ENCODE measurements around the gene ABL2. TPM values are rescaled to one million over a fixed set of nuclear protein-coding genes. Genes with fewer than 3 reads are reported as not detected.
"Not testable (repeated sequence)": the region's sequence is repeated elsewhere in the genome, so short reads cannot be mapped to it uniquely, and the experiment has no call there.

ABL2 gene
- 60.1 and 73.8 TPM in 2 replicates for total RNA-seq (2012; rRNA removed)

DNA sequence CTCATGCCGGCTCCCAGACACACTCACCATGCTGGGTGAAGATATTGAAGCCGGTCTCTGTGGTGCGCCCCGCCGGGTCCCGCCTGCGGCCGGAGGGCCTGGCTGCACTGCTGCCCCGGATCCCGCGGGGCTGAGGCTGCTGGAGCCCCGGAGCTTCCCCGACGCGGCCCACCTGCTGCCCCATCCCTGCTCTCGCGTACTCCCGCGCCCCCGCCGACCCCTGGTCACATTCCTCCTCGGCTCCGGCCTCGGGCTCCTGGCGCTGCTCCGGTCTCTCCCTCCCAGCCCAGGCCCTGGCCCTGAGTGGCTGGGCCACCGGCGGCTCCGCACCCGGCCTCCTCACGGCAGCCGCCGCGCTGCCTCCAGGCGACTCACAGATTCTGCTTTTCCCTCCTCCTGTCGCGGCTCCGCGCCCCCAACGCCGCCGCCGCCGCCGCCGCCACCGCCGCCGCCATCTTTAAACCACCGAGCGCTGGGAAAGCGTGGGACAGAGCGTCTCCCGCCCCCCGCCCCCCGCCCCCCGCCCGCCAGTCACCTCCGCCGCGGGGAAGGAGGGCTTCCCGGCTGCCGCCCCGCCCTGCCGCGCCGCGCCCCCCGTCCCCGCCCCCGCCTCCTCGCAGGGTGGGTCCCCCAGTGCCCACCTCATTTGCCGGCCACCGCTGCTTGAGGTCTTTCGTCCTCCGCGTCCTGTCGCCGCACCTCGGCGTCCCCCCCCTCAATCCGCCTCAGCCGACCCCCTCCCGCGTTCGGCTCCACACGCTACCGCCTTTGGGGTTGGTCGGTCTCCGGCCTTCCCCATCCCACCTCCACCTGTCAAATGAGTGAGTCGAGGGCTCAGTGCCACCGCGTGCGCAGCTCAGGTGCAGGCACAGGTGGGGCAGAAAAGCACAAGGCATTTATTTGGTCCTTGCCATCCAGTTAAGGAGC is at the start of gene ABL2:
ABL2 (minus strand) TSS at position 464 of the 927 bp plus-strand sequence; CDS start at position 184, 280 bp downstream.
- H3K9ac ChIP-seq (ENCODE audit: low read depth, low read length) = peak within 1 kb of the TSS; percentile 90
- peak within 1 kb of the TSS; percentile 97 for H3K4me2 ChIP-seq (ENCODE audit: low read length)
- H3K36me3 ChIP-seq (ENCODE audit: insufficient read depth, low read length) = no peaks in the 10 kb centered on the region
- H3K27me3 ChIP-seq (ENCODE audit: control insufficient read depth, insufficient read depth, low read length) = no peaks in the 10 kb centered on the region
- H3K9me3 ChIP-seq (replicated peaks; ENCODE audit: low read length) = no peaks in the 10 kb centered on the region
- H3K4me3 ChIP-seq (ENCODE audit: low read length) = peak within 1 kb of the TSS; percentile 86
- H3K4me1 ChIP-seq (ENCODE audit: control insufficient read depth, insufficient read depth, low read length) = peaks cover 24% of the 10 kb centered on the region

DNA sequence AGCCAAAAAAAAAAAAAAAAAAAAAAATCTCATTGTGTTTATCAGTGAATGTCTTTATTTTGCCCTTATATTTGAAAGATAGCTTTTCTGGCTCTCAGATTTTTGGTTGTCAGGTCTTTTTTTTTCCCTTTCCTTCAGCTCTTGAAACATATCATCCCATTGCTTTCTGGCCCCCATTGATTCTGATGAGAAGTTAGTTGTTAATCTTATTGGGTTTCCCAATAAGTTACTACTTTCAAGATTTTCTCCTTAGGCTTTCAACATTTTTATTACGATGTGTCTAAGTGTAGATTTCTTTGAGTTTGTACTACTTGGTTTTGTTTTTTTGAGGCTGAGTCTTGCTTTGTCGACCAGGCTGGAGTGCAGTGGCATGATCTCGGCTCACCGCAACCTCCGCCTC is 49.4 kb upstream of the ABL2 start:
- Histone ChIP-seq H3K27me3 (ENCODE audit: control insufficient read depth, insufficient read depth, low read length) (no peaks in the 10 kb centered on the region), H3K9me3 (replicated peaks; ENCODE audit: low read length) (no peaks in the 10 kb centered on the region), H3K4me2 (ENCODE audit: low read length) (no peak overlapping the region), H3K4me1 (ENCODE audit: control insufficient read depth, insufficient read depth, low read length) (no peaks in the 10 kb centered on the region), H3K4me3 (ENCODE audit: low read length) (no peak overlapping the region), H3K36me3 (ENCODE audit: insufficient read depth, low read length) (no peaks in the 10 kb centered on the region), H3K9ac (ENCODE audit: low read depth, low read length) (no peak overlapping the region)

DNA sequence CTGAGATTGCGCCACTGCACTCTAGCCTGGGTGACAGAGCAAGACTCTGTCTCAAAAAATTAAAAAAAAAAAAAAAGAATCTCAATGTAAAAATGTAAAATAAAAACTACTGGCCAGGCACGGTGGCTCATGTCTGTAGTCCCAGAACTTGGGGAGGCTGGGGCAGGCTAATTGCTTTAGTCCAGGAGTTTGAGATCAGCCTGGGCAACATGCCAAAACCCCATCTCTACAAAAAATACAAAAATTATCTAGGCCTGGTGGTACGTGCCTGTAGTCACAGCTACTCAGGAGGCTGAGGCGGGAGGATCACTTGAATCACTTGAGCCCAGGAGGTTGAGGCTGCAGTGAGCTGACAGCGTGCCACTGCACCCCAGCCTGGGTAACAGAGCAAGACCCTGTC is 44.9 kb upstream of the ABL2 start:
- not testable (repeated sequence) for H3K4me3 ChIP-seq (ENCODE audit: low read length); H3K9me3 ChIP-seq (replicated peaks; ENCODE audit: low read length); H3K9ac ChIP-seq (ENCODE audit: low read depth, low read length); H3K27me3 ChIP-seq (ENCODE audit: control insufficient read depth, insufficient read depth, low read length); H3K4me1 ChIP-seq (ENCODE audit: control insufficient read depth, insufficient read depth, low read length); H3K4me2 ChIP-seq (ENCODE audit: low read length); H3K36me3 ChIP-seq (ENCODE audit: insufficient read depth, low read length)

DNA sequence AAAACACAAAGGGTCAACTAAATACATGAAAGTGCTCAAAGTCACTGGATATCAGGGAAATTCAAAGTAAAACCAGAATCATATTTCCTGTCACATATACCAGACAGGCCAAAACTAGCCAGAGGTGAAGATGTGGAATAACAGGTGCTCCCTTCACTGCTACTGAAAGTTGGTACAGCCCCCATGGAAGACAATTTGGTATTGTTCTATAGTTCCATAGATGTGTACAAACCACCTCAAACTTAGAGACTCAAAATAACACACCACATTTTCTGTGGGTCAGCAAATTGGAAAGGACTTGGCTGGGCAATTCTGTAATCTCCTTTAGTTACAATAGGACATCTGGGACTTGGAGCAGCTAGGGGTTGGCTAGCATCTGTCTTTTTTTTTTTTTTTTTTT is 39.6 kb upstream of the ABL2 start:
- H3K9ac ChIP-seq (ENCODE audit: low read depth, low read length) = no peak overlapping the region
- H3K4me2 ChIP-seq (ENCODE audit: low read length) = no peak overlapping the region
- H3K4me3 ChIP-seq (ENCODE audit: low read length) = no peak overlapping the region
- no peaks in the 10 kb centered on the region for H3K27me3 ChIP-seq (ENCODE audit: control insufficient read depth, insufficient read depth, low read length)
- no peaks in the 10 kb centered on the region for H3K36me3 ChIP-seq (ENCODE audit: insufficient read depth, low read length)
- no peaks in the 10 kb centered on the region for H3K9me3 ChIP-seq (replicated peaks; ENCODE audit: low read length)
- no peaks in the 10 kb centered on the region for H3K4me1 ChIP-seq (ENCODE audit: control insufficient read depth, insufficient read depth, low read length)

DNA sequence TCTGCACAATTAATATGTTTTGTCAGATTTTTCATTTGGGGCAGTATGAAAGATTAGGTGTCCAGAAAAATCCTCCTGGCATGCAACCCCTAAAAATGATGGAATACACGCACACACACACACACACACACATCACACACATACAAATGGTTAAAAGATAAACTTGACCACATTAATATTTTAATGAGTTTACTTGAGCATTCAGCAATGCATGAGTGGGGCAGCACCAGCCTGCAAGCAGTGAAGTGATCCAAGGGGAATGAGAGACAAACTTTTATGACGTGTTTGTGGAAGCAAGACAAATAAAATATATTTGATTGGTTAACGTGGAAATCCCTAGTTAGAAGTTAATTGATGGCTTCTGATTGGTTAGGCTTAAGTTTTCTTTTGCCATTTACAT is 35.0 kb upstream of the ABL2 start:
- Histone ChIP-seq H3K4me1 (ENCODE audit: control insufficient read depth, insufficient read depth, low read length) (no peaks in the 10 kb centered on the region), H3K27me3 (ENCODE audit: control insufficient read depth, insufficient read depth, low read length) (no peaks in the 10 kb centered on the region), H3K9ac (ENCODE audit: low read depth, low read length) (no peak overlapping the region), H3K4me2 (ENCODE audit: low read length) (no peak overlapping the region), H3K9me3 (replicated peaks; ENCODE audit: low read length) (no peaks in the 10 kb centered on the region), H3K36me3 (ENCODE audit: insufficient read depth, low read length) (no peaks in the 10 kb centered on the region), H3K4me3 (ENCODE audit: low read length) (no peak overlapping the region)

DNA sequence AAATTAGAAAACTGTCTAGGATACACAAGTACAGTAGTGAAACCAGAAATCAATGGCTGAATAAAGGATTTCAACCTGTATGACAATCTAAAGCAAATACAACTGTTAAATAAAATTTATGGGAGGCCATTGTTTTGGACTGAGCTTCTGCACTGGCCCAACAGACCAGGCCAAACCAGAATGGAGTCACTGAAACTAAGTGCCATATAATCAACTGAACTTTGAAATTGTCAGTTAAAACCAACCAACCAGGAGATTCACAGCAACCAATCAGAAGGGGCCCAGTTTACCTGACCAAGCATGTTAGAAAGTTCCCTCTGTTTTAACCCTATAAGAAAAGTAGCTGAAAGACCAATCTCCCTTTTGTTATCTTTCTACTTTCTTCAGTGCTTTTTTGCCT is 33.6 kb upstream of the ABL2 start:
- no peaks in the 10 kb centered on the region for H3K9me3 ChIP-seq (replicated peaks; ENCODE audit: low read length)
- no peaks in the 10 kb centered on the region for H3K4me1 ChIP-seq (ENCODE audit: control insufficient read depth, insufficient read depth, low read length)
- H3K36me3 ChIP-seq (ENCODE audit: insufficient read depth, low read length) = no peaks in the 10 kb centered on the region
- no peak overlapping the region for H3K9ac ChIP-seq (ENCODE audit: low read depth, low read length)
- no peak overlapping the region for H3K4me3 ChIP-seq (ENCODE audit: low read length)
- H3K4me2 ChIP-seq (ENCODE audit: low read length) = no peak overlapping the region
- H3K27me3 ChIP-seq (ENCODE audit: control insufficient read depth, insufficient read depth, low read length) = no peaks in the 10 kb centered on the region

DNA sequence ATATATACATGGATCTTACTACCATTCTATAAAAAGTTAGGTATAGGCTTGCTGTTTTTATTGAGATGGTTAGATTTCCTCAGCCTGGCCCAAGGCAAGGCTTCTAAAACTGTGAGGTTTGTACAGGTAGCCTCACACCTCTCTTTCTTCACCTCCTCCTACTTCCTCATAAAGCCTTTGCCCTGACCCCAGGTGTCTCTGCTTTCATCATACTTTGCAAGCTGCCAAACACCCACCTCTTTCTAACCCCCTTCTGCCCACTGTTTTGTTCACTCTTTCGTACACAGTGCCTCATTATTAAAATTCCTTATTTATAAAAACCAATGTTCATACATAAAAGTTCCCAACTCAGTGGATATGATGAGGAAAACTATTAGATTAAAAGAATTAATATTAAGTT is 32.7 kb upstream of the ABL2 start:
- Histone ChIP-seq H3K9ac (ENCODE audit: low read depth, low read length) (no peak overlapping the region), H3K27me3 (ENCODE audit: control insufficient read depth, insufficient read depth, low read length) (no peaks in the 10 kb centered on the region), H3K36me3 (ENCODE audit: insufficient read depth, low read length) (no peaks in the 10 kb centered on the region), H3K4me3 (ENCODE audit: low read length) (no peak overlapping the region), H3K4me1 (ENCODE audit: control insufficient read depth, insufficient read depth, low read length) (no peaks in the 10 kb centered on the region), H3K4me2 (ENCODE audit: low read length) (no peak overlapping the region), H3K9me3 (replicated peaks; ENCODE audit: low read length) (no peaks in the 10 kb centered on the region)

DNA sequence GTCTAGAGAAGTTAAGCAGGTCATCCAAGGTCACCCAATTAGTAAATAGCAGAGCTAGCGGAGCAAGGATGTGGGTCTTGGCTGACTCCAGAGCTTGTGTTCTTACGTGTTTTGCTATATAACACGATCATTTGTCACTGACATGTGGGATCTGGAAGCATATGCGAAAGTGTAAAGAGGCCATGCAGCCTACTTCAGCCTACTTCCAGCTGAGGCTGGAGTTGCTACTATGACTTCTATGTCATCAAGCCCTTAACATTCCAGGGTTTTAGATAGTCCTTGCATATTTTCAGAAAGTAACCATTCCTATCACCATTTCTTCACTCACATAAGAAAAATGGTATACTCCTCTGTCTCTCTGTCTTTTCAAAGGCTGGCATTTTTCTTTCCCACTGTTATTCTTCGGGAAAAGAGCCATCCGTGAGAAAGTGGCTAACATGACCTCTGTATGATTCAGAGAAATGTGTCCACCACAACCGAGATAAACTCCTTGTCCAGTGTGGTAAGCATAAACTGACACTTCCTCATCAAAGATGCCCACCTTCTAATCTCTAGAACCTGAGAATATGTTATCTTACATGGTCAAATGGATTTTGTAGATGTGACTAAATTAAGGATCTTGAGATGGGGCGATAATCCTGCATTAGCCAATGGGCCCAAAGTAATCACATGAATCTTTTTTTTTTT is 24.0 kb upstream of the ABL2 start:
- H3K4me3 ChIP-seq (ENCODE audit: low read length) = no peak overlapping the region
- no peaks in the 10 kb centered on the region for H3K36me3 ChIP-seq (ENCODE audit: insufficient read depth, low read length)
- H3K9me3 ChIP-seq (replicated peaks; ENCODE audit: low read length) = no peaks in the 10 kb centered on the region
- no peaks in the 10 kb centered on the region for H3K4me1 ChIP-seq (ENCODE audit: control insufficient read depth, insufficient read depth, low read length)
- H3K9ac ChIP-seq (ENCODE audit: low read depth, low read length) = no peak overlapping the region
- H3K27me3 ChIP-seq (ENCODE audit: control insufficient read depth, insufficient read depth, low read length) = no peaks in the 10 kb centered on the region
- H3K4me2 ChIP-seq (ENCODE audit: low read length) = no peak overlapping the region

DNA sequence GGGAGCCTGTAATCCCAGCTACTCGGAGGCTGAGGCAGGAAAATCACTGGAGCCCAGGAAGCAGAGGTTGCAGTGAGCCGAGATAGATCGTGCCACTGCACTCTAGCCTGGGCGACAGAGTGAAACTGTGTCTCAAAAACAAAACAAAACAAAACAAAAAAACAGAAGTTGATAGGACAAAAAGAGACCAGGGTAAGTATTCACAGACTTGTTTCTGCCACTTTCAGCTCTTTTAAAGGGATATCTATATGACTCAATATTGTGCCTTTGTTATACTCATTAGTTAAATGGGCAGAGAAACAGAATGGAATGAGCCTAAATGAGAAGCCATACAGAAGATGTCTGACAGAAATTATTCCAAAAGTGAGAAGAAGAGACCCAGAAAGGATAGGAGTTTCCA is 23.1 kb upstream of the ABL2 start:
- no peak overlapping the region for H3K9ac ChIP-seq (ENCODE audit: low read depth, low read length)
- H3K4me1 ChIP-seq (ENCODE audit: control insufficient read depth, insufficient read depth, low read length) = no peaks in the 10 kb centered on the region
- H3K4me3 ChIP-seq (ENCODE audit: low read length) = no peak overlapping the region
- no peaks in the 10 kb centered on the region for H3K9me3 ChIP-seq (replicated peaks; ENCODE audit: low read length)
- no peaks in the 10 kb centered on the region for H3K36me3 ChIP-seq (ENCODE audit: insufficient read depth, low read length)
- no peaks in the 10 kb centered on the region for H3K27me3 ChIP-seq (ENCODE audit: control insufficient read depth, insufficient read depth, low read length)
- no peak overlapping the region for H3K4me2 ChIP-seq (ENCODE audit: low read length)

DNA sequence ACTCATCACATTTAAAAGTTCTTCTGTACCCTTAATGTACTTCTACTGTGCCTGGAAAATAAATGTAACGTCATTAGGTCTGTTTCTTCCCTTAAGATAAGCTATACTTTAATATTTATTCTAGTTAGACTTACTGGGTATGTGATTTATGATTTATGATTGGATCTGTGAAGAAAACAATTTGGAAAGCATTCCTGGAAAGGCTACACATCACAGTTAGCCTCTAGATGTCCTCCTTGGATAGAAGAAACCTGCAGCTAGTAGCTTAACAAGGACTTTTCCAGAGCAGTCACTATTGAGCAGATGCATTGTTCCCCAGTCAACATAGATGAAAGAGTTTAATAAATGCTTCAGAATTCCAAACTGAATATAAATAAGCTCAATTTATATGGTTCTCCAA is 22.2 kb upstream of the ABL2 start:
- H3K36me3 ChIP-seq (ENCODE audit: insufficient read depth, low read length) = no peaks in the 10 kb centered on the region
- no peak overlapping the region for H3K4me2 ChIP-seq (ENCODE audit: low read length)
- H3K27me3 ChIP-seq (ENCODE audit: control insufficient read depth, insufficient read depth, low read length) = no peaks in the 10 kb centered on the region
- H3K9me3 ChIP-seq (replicated peaks; ENCODE audit: low read length) = no peaks in the 10 kb centered on the region
- H3K4me3 ChIP-seq (ENCODE audit: low read length) = no peak overlapping the region
- H3K4me1 ChIP-seq (ENCODE audit: control insufficient read depth, insufficient read depth, low read length) = no peaks in the 10 kb centered on the region
- no peak overlapping the region for H3K9ac ChIP-seq (ENCODE audit: low read depth, low read length)

DNA sequence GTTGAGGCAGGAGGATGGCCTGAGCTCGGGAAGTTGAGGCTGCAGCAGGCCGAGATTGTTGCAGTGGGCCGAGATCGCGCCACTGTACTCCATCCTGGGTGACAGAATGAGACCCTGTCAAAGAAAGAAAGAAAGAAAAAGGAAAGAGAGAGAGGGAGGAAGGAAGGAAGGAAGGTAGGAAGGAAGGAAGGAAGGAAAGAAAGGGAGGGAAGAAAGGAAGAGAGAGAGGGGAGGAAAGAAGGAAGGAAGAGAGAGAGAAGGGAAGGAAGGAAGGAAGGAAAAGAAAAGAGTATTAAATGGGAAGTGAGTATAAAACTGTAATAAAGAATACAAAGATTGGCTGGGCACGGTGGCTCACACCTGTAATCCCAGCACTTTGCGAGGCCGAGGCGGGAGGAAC is 18.4 kb upstream of the ABL2 start:
- no peaks in the 10 kb centered on the region for H3K27me3 ChIP-seq (ENCODE audit: control insufficient read depth, insufficient read depth, low read length)

DNA sequence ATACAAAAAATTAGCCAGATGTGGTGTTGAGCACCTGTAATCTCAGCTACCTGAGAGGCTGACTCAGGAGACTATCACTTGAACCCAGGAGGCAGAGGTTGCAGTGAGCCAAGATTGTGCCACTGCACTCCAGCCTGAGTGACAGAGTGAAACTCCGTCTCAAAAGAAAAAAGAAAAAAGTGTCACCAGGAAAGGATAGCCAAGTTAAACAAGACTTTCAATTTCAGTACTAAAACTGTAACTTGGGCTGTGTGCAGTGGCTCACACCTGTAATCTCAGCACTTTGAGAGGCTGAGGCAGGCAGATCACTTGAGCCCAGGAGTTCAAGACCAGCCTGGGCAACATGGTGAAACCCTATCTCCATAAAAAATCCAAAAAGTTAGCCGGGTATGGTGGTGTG is 15.9 kb upstream of the ABL2 start:
- not testable (repeated sequence) for H3K9me3 ChIP-seq (replicated peaks; ENCODE audit: low read length); H3K9ac ChIP-seq (ENCODE audit: low read depth, low read length); H3K4me1 ChIP-seq (ENCODE audit: control insufficient read depth, insufficient read depth, low read length); H3K36me3 ChIP-seq (ENCODE audit: insufficient read depth, low read length); H3K4me2 ChIP-seq (ENCODE audit: low read length); H3K27me3 ChIP-seq (ENCODE audit: control insufficient read depth, insufficient read depth, low read length); H3K4me3 ChIP-seq (ENCODE audit: low read length)

More for the DNA sequence above, 18.4 kb upstream of the ABL2 start:
- Histone ChIP-seq H3K4me1 (ENCODE audit: control insufficient read depth, insufficient read depth, low read length) (no peaks in the 10 kb centered on the region), H3K4me2 (ENCODE audit: low read length) (no peak overlapping the region), H3K4me3 (ENCODE audit: low read length) (no peak overlapping the region), H3K9me3 (replicated peaks; ENCODE audit: low read length) (no peaks in the 10 kb centered on the region), H3K36me3 (ENCODE audit: insufficient read depth, low read length) (no peaks in the 10 kb centered on the region), H3K9ac (ENCODE audit: low read depth, low read length) (no peak overlapping the region)

All from skeletal muscle satellite cell (primary cell).